Neural progenitor cell (in vitro differentiated cells): Measurements from ENCODE around the gene AIDA. TPM values are rescaled to one million over a fixed set of nuclear protein-coding genes. Genes with fewer than 3 reads are reported as not detected.
"Not testable (repeated sequence)": the region's sequence is repeated elsewhere in the genome, so short reads cannot be mapped to it uniquely, and the experiment has no call there.

Experiments
- DNase-seq: peaks from one replicate; pipeline ENCODE4 v3.0.0-alpha.2; 2016; ENCODE audit warnings: low spot score
- H2AFZ ChIP-seq: fragments of 200-600 bp; sonication (generic); replicated peaks from 2 replicates; pipeline ENCODE4 v1.6.1; 2016; ENCODE audit warnings: antibody characterized with exemption
- H3F3A ChIP-seq: fragments of 200-600 bp; sonication (generic); 2 replicates; pipeline ENCODE4 v1.6.1; 2016; ENCODE audit warnings: antibody characterized with exemption, low read depth
- H3K27ac ChIP-seq: fragments of 200-600 bp; sonication (generic); 2 replicates; pipeline ENCODE4 v1.5.1; 2016; ENCODE audit warnings: mild to moderate bottlenecking
- H3K27me3 ChIP-seq: fragments of 200-600 bp; sonication (generic); 2 replicates; pipeline ENCODE4 v1.6.1; 2016; ENCODE audit warnings: mild to moderate bottlenecking, moderate library complexity
- H3K36me3 ChIP-seq: fragments of 200-600 bp; sonication (generic); 2 replicates; pipeline ENCODE4 v1.5.1; 2016
- H3K4me1 ChIP-seq: fragments of 200-600 bp; sonication (generic); 2 replicates; pipeline ENCODE4 v1.6.1; 2016; ENCODE audit warnings: mixed run types
- H3K4me2 ChIP-seq: fragments of 200-600 bp; sonication (generic); 2 replicates; pipeline ENCODE4 v1.6.1; 2016
- H3K4me3 ChIP-seq: fragments of 200-600 bp; sonication (generic); 2 replicates; pipeline ENCODE4 v1.5.1; 2016
- H3K79me2 ChIP-seq: fragments of 200-600 bp; sonication (generic); 2 replicates; pipeline ENCODE4 v1.6.1; 2016; ENCODE audit warnings: low read depth
- H3K9ac ChIP-seq: fragments of 200-600 bp; sonication (generic); 2 replicates; pipeline ENCODE4 v1.6.1; 2016
- H3K9me3 ChIP-seq: fragments of 200-600 bp; sonication (generic); 2 replicates; pipeline ENCODE4 v1.5.1; 2016; ENCODE audit warnings: low read depth
- H4K20me1 ChIP-seq: fragments of 200-600 bp; sonication (generic); 2 replicates; pipeline ENCODE4 v1.6.1; 2016; ENCODE audit warnings: low read depth
- H3K27ac Mint-ChIP-seq: 3 replicates; pipeline ENCODE4 v1.8.0; 2021; ENCODE audit warnings: mixed read lengths
- H3K27me3 Mint-ChIP-seq: 2 replicates; pipeline ENCODE4 v1.8.0; 2022; ENCODE audit warnings: low read depth, mild to moderate bottlenecking, inconsistent platforms, moderate library complexity, mixed read lengths; ENCODE audit not compliant: insufficient read depth
- H3K36me3 Mint-ChIP-seq: 3 replicates; pipeline ENCODE4 v1.8.0; 2021; ENCODE audit warnings: mixed read lengths
- H3K4me1 Mint-ChIP-seq: 3 replicates; pipeline ENCODE4 v1.8.0; 2021; ENCODE audit warnings: mixed read lengths
- H3K4me3 Mint-ChIP-seq: 3 replicates; pipeline ENCODE4 v1.8.0; 2021; ENCODE audit warnings: mild to moderate bottlenecking, moderate library complexity, mixed read lengths
- H3K9me3 Mint-ChIP-seq: 3 replicates; pipeline ENCODE4 v1.8.0; 2020; ENCODE audit warnings: mixed read lengths
- EZH2 ChIP-seq: fragments of 200-600 bp; sonication (generic); IDR thresholded peaks from 2 replicates; pipeline ENCODE4 v1.6.1; 2017; ENCODE audit warnings: antibody characterized with exemption, mild to moderate bottlenecking, moderate library complexity
- EZH2phosphoT487 ChIP-seq: fragments of 200-600 bp; sonication (generic); IDR thresholded peaks from 2 replicates; pipeline ENCODE4 v1.6.1; 2017; ENCODE audit warnings: antibody characterized with exemption
- total RNA-seq: library from RNA; depleted of rRNA; stranded (reverse); fragments of >200 nt; gene quantifications from 2 replicates; pipeline ENCODE4 v1.2.3, GENCODE V29; 2015; ENCODE audit warnings: low replicate concordance
- TF ChIP-seq, protein P1 (sequence below): fragments of 200-600 bp; sonication (generic); IDR thresholded peaks from 2 replicates; pipeline ENCODE4 v1.5.1; 2017; ENCODE audit warnings: antibody characterized with exemption, mild to moderate bottlenecking

Gene AIDA
- total RNA-seq, 1 donor from 2014 or later, result 75.2 TPM

GRCh38 chr1:222668184-222668583, 44.1 kb downstream of the AIDA start:
- H3K36me3 ChIP-seq, result peaks cover 18% of the 10 kb centered on the region
- H3K4me3 ChIP-seq, H3K4me1 ChIP-seq, H3K4me2 ChIP-seq, H3K9me3 Mint-ChIP-seq, H3K27me3 ChIP-seq, H3K9ac ChIP-seq, H4K20me1 ChIP-seq, DNase-seq, H3K27ac ChIP-seq, H3K79me2 ChIP-seq, H3K4me1 Mint-ChIP-seq, H3K27ac Mint-ChIP-seq, H3K27me3 Mint-ChIP-seq, H2AFZ ChIP-seq, H3K4me3 Mint-ChIP-seq, H3K9me3 ChIP-seq: not testable (repeated sequence)
- H3K36me3 Mint-ChIP-seq, result peaks cover 22% of the 10 kb centered on the region
- peaks cover 17% of the 10 kb centered on the region for H3F3A ChIP-seq

DNA sequence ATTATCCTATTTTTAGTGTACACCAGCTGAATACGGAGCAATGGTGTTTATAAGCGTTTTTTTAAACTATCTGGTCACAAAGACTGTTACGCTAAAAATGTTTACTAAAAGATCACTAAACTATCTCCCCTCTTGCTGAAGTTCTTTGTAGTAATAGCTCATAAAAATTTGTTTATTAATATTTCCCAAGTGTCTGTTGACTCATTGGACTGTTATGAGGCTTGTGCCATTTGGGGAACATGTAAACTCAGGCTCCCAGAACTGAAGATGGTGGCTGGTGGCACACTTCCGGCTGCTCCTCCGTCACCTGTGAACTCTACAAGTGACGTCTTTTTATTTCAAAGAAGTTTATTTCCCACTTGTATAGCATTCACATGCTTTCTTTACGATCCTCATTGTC, 46.3 kb downstream of the AIDA start:
- TF ChIP-seq, protein P1, sequence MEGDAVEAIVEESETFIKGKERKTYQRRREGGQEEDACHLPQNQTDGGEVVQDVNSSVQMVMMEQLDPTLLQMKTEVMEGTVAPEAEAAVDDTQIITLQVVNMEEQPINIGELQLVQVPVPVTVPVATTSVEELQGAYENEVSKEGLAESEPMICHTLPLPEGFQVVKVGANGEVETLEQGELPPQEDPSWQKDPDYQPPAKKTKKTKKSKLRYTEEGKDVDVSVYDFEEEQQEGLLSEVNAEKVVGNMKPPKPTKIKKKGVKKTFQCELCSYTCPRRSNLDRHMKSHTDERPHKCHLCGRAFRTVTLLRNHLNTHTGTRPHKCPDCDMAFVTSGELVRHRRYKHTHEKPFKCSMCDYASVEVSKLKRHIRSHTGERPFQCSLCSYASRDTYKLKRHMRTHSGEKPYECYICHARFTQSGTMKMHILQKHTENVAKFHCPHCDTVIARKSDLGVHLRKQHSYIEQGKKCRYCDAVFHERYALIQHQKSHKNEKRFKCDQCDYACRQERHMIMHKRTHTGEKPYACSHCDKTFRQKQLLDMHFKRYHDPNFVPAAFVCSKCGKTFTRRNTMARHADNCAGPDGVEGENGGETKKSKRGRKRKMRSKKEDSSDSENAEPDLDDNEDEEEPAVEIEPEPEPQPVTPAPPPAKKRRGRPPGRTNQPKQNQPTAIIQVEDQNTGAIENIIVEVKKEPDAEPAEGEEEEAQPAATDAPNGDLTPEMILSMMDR, result no peak
- DNase-seq, result no peak
- Histone ChIP-seq H3K4me3 (no peak overlapping the region), H4K20me1 (no peaks in the 10 kb centered on the region), H3K9ac (no peak overlapping the region), H3K9me3 (no peaks in the 10 kb centered on the region), H3F3A (peaks cover 17% of the 10 kb centered on the region), H2AFZ (no peak overlapping the region), H3K4me2 (no peak overlapping the region), H3K4me1 (no peaks in the 10 kb centered on the region), H3K79me2 (no peaks in the 10 kb centered on the region), H3K27ac (no peak overlapping the region), H3K27me3 (no peaks in the 10 kb centered on the region), H3K36me3 (peaks cover 21% of the 10 kb centered on the region)
- H3K9me3 Mint-ChIP-seq, result no peaks in the 10 kb centered on the region
- H3K36me3 Mint-ChIP-seq, result peaks cover 19% of the 10 kb centered on the region
- no peaks in the 10 kb centered on the region for H3K4me1 Mint-ChIP-seq
- H3K4me3 Mint-ChIP-seq, result no peak overlapping the region
- no peak overlapping the region for H3K27ac Mint-ChIP-seq
- H3K27me3 Mint-ChIP-seq, result no peaks in the 10 kb centered on the region

DNA sequence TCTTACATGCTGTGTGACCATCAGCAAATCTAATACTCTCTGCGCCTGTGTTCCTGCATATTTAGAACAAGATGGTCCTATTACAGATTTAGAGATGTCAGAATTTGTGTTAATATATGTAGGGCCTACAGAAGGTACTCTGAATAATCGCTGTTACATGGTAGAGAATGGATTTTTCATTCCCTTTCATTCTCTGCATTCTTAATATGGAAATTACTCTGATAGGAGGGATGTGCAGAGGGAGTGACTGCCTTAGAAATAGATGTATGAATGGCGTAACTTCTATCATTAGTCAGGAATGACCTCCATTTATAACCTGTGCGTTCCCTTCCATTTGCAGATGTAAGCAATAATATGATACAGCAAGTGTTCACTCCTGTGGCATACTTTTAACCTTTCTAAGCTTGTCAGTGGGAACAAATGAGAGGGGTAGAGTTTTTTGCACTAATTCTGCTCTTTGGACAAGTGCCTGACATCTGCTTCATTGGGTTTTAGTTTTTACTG, 48.8 kb downstream of the AIDA start:
- H3K36me3 ChIP-seq, result peaks cover 32% of the 10 kb centered on the region
- no peak overlapping the region for H3K9ac ChIP-seq
- Mint-ChIP-seq H3K27ac (no peak overlapping the region), H3K27me3 (no peaks in the 10 kb centered on the region), H3K9me3 (no peaks in the 10 kb centered on the region), H3K36me3 (peaks cover 26% of the 10 kb centered on the region), H3K4me1 (no peaks in the 10 kb centered on the region), H3K4me3 (no peak overlapping the region)
- no peak overlapping the region for H3K27ac ChIP-seq
- TF ChIP-seq, protein P1, result no peak
- no peak for TF ChIP-seq EZH2phosphoT487
- TF ChIP-seq EZH2, result no peak
- no peak overlapping the region for H2AFZ ChIP-seq
- no peaks in the 10 kb centered on the region for H3K79me2 ChIP-seq
- no peaks in the 10 kb centered on the region for H4K20me1 ChIP-seq
- H3K27me3 ChIP-seq, result no peaks in the 10 kb centered on the region
- H3F3A ChIP-seq, result peaks cover 18% of the 10 kb centered on the region
- no peak overlapping the region for H3K4me2 ChIP-seq
- H3K4me3 ChIP-seq, result no peak overlapping the region
- H3K9me3 ChIP-seq, result no peaks in the 10 kb centered on the region
- H3K4me1 ChIP-seq, result no peaks in the 10 kb centered on the region
- no peak for DNase-seq

GRCh38 chr1:222657899-222658298, 54.4 kb downstream of the AIDA start:
- no peaks in the 10 kb centered on the region for H3K9me3 Mint-ChIP-seq
- Histone ChIP-seq H3K9ac (no peak overlapping the region), H3K27ac (no peak overlapping the region), H3K4me3 (no peak overlapping the region), H3F3A (peaks cover 6% of the 10 kb centered on the region), H2AFZ (no peak overlapping the region), H3K27me3 (no peaks in the 10 kb centered on the region), H4K20me1 (no peaks in the 10 kb centered on the region), H3K9me3 (no peaks in the 10 kb centered on the region), H3K36me3 (peaks cover 39% of the 10 kb centered on the region), H3K4me2 (no peak overlapping the region), H3K79me2 (no peaks in the 10 kb centered on the region), H3K4me1 (no peaks in the 10 kb centered on the region)
- peaks cover 27% of the 10 kb centered on the region for H3K36me3 Mint-ChIP-seq
- H3K27ac Mint-ChIP-seq, result no peak overlapping the region
- no peaks in the 10 kb centered on the region for H3K4me1 Mint-ChIP-seq
- no peak for DNase-seq
- H3K27me3 Mint-ChIP-seq, result no peaks in the 10 kb centered on the region
- H3K4me3 Mint-ChIP-seq, result no peak overlapping the region
- TF ChIP-seq, protein P1, result no peak
- TF ChIP-seq EZH2, result no peak
- no peak for TF ChIP-seq EZH2phosphoT487
